HFF-Myc (cell line): ENCODE measurements around the gene DSC2.

Experiments
- DNase-seq: peaks from one replicate; pipeline ENCODE4 v3.0.0-alpha.2; 2011; ENCODE audit warnings: low read depth; ENCODE audit errors: extremely low read depth
- H3K4me3 ChIP-seq: replicated peaks from 2 replicates; pipeline ENCODE4 v1.5.1; 2011; ENCODE audit warnings: low read depth, mild to moderate bottlenecking, control low read depth, low read length
- TF ChIP-seq, protein P1 (sequence below): IDR thresholded peaks from 2 replicates; pipeline ENCODE4 v1.5.1; 2012; ENCODE audit warnings: mild to moderate bottlenecking, low read depth, low read length, control low read depth; ENCODE audit errors: missing control alignments

The DSC2 gene

DNA sequence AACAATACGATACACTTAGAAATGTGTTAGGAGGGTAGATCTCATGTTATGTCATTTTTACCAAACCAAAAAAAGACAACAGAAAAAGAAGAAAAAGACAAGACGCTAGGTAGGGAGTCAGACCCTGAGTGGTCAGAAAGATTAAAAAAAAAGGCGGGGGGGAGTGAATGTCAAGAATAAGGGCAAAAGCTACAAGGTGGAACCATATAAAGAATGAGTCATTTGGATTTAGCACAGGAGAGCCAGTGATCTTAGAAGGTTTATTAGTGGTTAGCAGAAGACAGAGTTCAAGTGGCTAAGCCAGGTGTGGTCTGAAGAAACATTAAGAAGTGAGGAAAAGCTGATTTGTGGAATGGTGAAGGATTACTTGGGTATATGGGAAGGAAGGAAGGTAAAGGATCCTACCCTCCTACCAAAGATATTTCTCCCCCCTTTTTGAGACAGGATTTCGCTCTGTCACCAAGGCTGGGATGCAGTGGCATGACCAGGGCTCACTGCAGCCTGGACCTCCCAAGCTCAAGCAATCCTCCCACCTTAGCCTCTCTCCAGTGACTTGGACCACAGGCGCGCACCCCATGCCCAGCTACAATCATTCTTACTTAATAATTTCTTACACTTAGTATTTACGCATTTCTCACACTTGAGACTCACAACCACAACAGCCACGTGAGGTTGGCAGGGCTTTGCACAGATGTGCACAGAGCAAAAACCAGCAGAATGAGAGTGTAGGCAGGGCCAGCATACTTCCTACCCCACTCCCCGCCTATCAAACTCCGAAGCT, 2.6 kb downstream of the DSC2 start:
- TF ChIP-seq, protein P1, sequence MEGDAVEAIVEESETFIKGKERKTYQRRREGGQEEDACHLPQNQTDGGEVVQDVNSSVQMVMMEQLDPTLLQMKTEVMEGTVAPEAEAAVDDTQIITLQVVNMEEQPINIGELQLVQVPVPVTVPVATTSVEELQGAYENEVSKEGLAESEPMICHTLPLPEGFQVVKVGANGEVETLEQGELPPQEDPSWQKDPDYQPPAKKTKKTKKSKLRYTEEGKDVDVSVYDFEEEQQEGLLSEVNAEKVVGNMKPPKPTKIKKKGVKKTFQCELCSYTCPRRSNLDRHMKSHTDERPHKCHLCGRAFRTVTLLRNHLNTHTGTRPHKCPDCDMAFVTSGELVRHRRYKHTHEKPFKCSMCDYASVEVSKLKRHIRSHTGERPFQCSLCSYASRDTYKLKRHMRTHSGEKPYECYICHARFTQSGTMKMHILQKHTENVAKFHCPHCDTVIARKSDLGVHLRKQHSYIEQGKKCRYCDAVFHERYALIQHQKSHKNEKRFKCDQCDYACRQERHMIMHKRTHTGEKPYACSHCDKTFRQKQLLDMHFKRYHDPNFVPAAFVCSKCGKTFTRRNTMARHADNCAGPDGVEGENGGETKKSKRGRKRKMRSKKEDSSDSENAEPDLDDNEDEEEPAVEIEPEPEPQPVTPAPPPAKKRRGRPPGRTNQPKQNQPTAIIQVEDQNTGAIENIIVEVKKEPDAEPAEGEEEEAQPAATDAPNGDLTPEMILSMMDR, result no peak
- no peak overlapping the region for H3K4me3 ChIP-seq
- DNase-seq, result no peak

DNA sequence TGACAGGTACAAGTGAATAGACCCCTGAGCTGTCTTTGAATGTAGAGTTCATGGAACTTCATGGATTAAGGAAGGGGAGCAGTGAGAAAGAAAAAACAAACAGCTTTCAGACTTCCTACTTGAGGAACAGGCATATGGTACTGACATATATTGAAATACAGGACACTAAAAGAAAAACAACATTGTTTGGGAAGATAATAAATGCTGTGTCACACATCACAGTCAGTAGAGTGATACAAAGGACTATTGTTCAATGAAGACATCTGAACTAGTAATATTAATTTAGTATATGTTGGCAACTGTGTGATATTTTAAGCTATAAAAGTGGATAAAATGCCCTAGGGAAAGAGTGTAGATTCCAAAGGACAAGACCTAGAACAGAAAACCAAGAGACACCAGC, 3.3 kb downstream of the DSC2 start:
- TF ChIP-seq, protein P1, result no peak
- DNase-seq, result no peak
- H3K4me3 ChIP-seq, result no peak overlapping the region

DNA sequence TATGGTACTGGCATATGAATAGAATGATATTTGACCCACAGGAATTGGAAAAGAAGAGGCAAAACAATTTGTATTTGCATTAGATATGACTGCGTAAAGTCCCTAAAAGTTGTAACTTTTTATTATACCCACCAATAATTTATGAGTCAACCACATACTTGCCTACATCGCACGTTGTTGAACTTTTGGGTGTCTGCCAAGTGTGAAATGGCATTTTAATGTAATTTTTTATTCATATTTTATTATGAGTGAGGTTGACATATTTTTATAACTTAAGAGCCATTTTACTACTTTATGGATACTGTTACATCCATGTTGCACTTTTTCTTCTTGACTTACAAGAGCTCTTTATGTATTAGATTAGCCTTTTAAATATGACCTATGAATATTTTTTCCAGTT, 4.6 kb downstream of the DSC2 start:
- no peak overlapping the region for H3K4me3 ChIP-seq
- no peak for DNase-seq
- TF ChIP-seq, protein P1, result no peak

DNA sequence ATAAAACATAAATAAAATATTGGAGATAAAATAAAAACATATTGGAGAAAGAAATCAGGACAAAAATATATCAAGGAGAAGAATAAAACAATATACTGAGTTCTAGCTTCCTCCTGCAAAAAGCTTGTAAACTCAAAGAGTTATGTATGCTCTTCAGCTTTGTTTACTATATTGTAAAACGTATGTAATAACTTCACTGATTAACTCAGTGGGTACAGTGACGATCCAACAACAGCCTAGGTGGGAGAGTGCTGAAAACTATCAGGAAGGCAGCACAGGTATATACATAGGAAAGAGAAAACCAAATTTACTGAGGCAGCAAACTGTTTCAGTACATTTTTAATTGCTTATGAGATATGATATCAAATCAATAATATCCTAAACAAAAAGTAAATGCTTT, 8.3 kb downstream of the DSC2 start:
- TF ChIP-seq, protein P1, result no peak

DNA sequence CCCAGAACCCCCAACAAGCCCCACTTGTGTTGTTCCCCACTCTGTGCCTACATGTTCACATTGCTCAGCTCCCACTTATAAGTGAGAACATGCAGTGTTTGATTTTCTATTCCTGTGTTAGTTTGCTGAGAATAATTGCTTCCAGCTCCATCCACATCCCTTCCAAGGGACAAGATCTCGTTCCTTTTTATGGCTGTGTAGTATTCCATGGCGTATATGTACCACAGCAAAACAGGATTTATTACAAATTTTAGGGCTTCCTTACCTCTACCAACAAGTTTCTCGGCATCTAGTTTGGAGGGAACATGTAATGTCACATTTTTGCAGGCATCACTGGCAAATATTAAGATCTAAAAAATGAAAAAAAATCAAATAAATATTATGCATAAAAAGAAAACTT, 8.9 kb downstream of the DSC2 start:
- no peak overlapping the region for H3K4me3 ChIP-seq
- TF ChIP-seq, protein P1, result no peak
- DNase-seq, result no peak

More for the DNA sequence above, 8.3 kb downstream of the DSC2 start:
- DNase-seq, result no peak
- H3K4me3 ChIP-seq, result no peak overlapping the region

DNA sequence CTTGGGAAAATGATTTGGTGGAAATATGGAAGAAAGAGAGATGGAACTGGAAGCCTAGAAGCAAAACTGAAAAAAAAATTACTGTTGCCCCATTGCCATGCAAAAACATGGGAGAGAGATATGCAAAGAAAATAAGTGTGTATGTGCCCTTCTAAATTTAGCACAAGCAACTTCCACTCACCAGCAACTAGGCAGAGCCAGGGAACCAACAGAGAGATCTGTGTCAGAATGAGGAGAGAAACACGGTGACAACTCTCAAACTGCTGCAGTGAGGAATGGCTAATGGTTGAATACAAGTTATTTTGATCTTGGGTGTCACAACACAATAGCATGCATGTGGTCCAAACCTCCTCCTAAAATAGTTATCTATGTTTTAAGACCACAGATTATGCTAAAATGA, 10.9 kb downstream of the DSC2 start:
- H3K4me3 ChIP-seq, result no peak overlapping the region
- DNase-seq, result no peak
- TF ChIP-seq, protein P1, result no peak

DNA sequence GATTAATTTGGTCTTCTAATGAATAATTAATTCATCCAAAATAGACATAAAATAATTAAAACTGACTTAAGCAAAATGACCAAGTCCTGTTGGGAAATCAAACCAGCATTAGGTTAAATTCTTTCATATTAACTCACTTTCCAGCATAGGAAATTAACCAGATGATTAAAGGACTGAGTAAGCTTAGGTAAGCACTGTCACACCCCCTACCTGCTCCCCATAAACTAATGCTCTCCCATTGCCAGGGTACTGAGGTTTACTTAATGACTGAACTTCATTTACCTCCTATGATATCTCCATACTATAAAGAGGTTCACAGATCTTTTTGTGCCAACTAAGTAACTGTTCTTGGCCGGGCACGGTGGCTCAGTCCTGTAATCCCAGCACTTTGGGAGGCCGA, 13.7 kb downstream of the DSC2 start:
- H3K4me3 ChIP-seq, result no peak overlapping the region
- no peak for DNase-seq
- TF ChIP-seq, protein P1, result no peak
